Keratinocyte (primary cell): ENCODE results near the gene AMDHD2. TPM values are rescaled to one million over a fixed set of nuclear protein-coding genes. Genes with fewer than 3 reads are reported as not detected.
"Not testable (repeated sequence)": the region's sequence is repeated elsewhere in the genome, so short reads cannot be mapped to it uniquely, and the experiment has no call there.

Experiments used
- DNase-seq: peaks from one replicate; pipeline ENCODE4 v3.0.0-alpha.2; 2011; ENCODE audit warnings: low read depth, missing footprints, low spot score
- FAIRE-seq: peaks from 2 replicates; lab custom pipeline; 2011; peaks lifted over from hg19 to GRCh38; lab: Jason Lieb, UNC
- H2AFZ ChIP-seq: 2 replicates; pipeline ENCODE4 v1.6.0; 2012; ENCODE audit warnings: low read length, control low read depth, inconsistent platforms; ENCODE audit not compliant: control insufficient read depth
- H3K27ac ChIP-seq: 2 replicates; pipeline ENCODE4 v1.5.1; 2011; ENCODE audit warnings: low read length; ENCODE audit not compliant: control insufficient read depth, insufficient read depth
- H3K27me3 ChIP-seq: 3 replicates; pipeline ENCODE4 v1.6.0; 2011; ENCODE audit warnings: low read length; ENCODE audit not compliant: control insufficient read depth, insufficient read depth; ENCODE audit errors: extremely low read depth
- H3K36me3 ChIP-seq, 2 experiments: 2 replicates in 1 of 2; 3 replicates in 1 of 2; pipeline ENCODE4 v1.5.1; 2011; ENCODE audit warnings: low read length in 2 of 2, mild to moderate bottlenecking in 1 of 2; ENCODE audit not compliant: control insufficient read depth in 2 of 2, insufficient read depth in 2 of 2; ENCODE audit errors: extremely low read depth in 1 of 2
- H3K4me1 ChIP-seq: 3 replicates; pipeline ENCODE4 v1.5.1; 2011; ENCODE audit warnings: low read length; ENCODE audit not compliant: control insufficient read depth, insufficient read depth; ENCODE audit errors: extremely low read depth
- H3K4me2 ChIP-seq: 3 replicates; pipeline ENCODE4 v1.6.0; 2011; ENCODE audit warnings: low read depth, low read length; ENCODE audit not compliant: control insufficient read depth, insufficient read depth; ENCODE audit errors: extremely low read depth
- H3K4me3 ChIP-seq, 3 experiments: fragments of 200-600 bp in 1 of 3; sonication (generic) in 1 of 3; 2 replicates in 2 of 3; 3 replicates in 1 of 3; pipeline ENCODE4 v1.5.1; 2011 to 2016; ENCODE audit warnings: low read length in 3 of 3, mild to moderate bottlenecking in 3 of 3, control low read depth in 2 of 3, inconsistent platforms in 1 of 3, low read depth in 1 of 3, mixed read lengths in 1 of 3, mixed run types in 1 of 3, moderate library complexity in 1 of 3; ENCODE audit not compliant: control insufficient read depth in 2 of 3, insufficient read depth in 2 of 3; ENCODE audit errors: extremely low read depth in 1 of 3
- H3K79me2 ChIP-seq: 2 replicates; pipeline ENCODE4 v1.6.0; 2012; ENCODE audit warnings: low read length; ENCODE audit not compliant: control insufficient read depth, insufficient read depth
- H3K9ac ChIP-seq: 3 replicates; pipeline ENCODE4 v1.6.0; 2011; ENCODE audit warnings: low read length; ENCODE audit not compliant: control insufficient read depth, insufficient read depth; ENCODE audit errors: extremely low read depth
- H3K9me1 ChIP-seq: 3 replicates; pipeline ENCODE4 v1.6.0; 2011; ENCODE audit warnings: low read length; ENCODE audit not compliant: control insufficient read depth, insufficient read depth; ENCODE audit errors: extremely low read depth
- H3K9me3 ChIP-seq: 2 replicates; pipeline ENCODE4 v1.5.1; 2012; ENCODE audit warnings: low read depth, low read length; ENCODE audit not compliant: control insufficient read depth
- H4K20me1 ChIP-seq: 3 replicates; pipeline ENCODE4 v1.6.0; 2011; ENCODE audit warnings: low read length; ENCODE audit not compliant: control insufficient read depth, insufficient read depth; ENCODE audit errors: extremely low read depth
- EZH2 ChIP-seq: IDR thresholded peaks from one replicate; pipeline ENCODE4 v1.6.1; 2012; ENCODE audit warnings: inconsistent platforms, mild to moderate bottlenecking, low read length, moderate library complexity
- dilution Hi-C: fragments of 300-500 bp; cut with MboI; formaldehyde crosslinking; loops from one replicate; pipeline ENCODE4 v1.7.0; 2020; ENCODE audit warnings: low sequenced_read_pairs; ENCODE audit not compliant: extremely low pct_ligation_motif_present
- polyA plus RNA-seq, 5 experiments: library from polyadenylated mRNA; depleted of rRNA in 3 of 5; stranded (reverse) in 3 of 5; stranded (forward) in 1 of 5; unstranded in 1 of 5; fragments of >200 nt; gene quantifications; 1 replicate in 1 of 5; 2 replicates in 3 of 5; 3 replicates in 1 of 5; pipeline versions ENCODE4 v1.2.1 to v1.2.3, GENCODE V29; 2011 to 2012; ENCODE audit warnings: missing spikeins in 2 of 5, low read depth in 1 of 5, low replicate concordance in 1 of 5
- TF ChIP-seq, protein P1 (sequence below), 3 experiments: IDR thresholded peaks in 1 of 3; conservative IDR thresholded peaks in 1 of 3; optimal IDR thresholded peaks in 1 of 3; 2 replicates in 2 of 3; 3 replicates in 1 of 3; pipeline versions ENCODE3 to v1.5.1; 2011; ENCODE audit warnings: low read length in 3 of 3, mild to moderate bottlenecking in 3 of 3, moderate library complexity in 2 of 3, control low read depth in 1 of 3, inconsistent platforms in 1 of 3; ENCODE audit not compliant: insufficient read depth in 2 of 3; ENCODE audit errors: extremely low read depth in 1 of 3

Gene AMDHD2
- polyA plus RNA-seq, 1 donor (not counting 4 experiments of a cell fraction or from before 2014, with no cell fraction given) = 8.9 TPM

DNA sequence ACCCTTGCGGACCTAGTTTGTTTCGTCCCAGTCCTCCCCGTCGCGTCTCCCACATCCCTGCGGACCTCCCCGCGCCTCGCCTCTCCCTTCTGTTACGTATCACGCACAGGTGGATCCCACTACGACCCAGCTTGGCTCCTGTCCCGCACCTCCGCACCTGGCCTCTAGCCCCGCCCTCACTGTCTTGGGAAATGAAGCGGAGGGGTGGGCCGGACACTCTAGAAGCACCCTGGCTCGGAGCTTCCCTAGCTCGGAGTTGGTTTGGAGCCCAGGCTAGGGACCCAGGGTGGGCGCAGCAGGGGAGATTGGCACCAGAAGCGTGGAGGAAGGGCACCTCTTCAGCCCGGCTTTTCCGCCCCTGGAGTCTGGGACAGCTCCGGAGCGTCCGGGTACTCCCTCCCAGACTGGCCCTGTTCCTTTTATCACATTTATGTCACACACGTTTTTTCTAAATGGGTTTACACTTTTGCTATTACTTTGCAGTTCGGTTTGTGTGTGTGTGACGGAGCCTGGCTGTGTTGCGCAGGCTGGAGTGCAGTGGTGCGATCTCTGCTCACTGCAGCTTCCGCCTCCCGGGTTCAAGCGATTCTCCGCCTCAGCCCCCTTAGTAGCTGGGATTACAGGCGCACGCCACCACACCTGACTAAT lies 12.4 kb downstream of the AMDHD2 start:
- Histone ChIP-seq H3K4me3 (peak overlapping the region; percentile 48 to 76 (median 73)), H3K27me3 (no peaks in the 10 kb centered on the region), H3K9me1 (no peaks in the 10 kb centered on the region), H3K9me3 (no peaks in the 10 kb centered on the region), H3K4me2 (peak overlapping the region; percentile 93), H3K27ac (peak overlapping the region; percentile 87), H3K79me2 (no peaks in the 10 kb centered on the region), H3K9ac (peak overlapping the region; percentile 86), H3K4me1 (peaks cover 23% of the 10 kb centered on the region), H2AFZ (peak overlapping the region; percentile 60), H3K36me3 (peaks cover 11 to 19% of the 10 kb centered on the region in 2 experiments), H4K20me1 (no peaks in the 10 kb centered on the region)
- dilution Hi-C loops = no loop called here
- DNase-seq (no peak), FAIRE-seq (no peak)
- TF ChIP-seq, protein P1, sequence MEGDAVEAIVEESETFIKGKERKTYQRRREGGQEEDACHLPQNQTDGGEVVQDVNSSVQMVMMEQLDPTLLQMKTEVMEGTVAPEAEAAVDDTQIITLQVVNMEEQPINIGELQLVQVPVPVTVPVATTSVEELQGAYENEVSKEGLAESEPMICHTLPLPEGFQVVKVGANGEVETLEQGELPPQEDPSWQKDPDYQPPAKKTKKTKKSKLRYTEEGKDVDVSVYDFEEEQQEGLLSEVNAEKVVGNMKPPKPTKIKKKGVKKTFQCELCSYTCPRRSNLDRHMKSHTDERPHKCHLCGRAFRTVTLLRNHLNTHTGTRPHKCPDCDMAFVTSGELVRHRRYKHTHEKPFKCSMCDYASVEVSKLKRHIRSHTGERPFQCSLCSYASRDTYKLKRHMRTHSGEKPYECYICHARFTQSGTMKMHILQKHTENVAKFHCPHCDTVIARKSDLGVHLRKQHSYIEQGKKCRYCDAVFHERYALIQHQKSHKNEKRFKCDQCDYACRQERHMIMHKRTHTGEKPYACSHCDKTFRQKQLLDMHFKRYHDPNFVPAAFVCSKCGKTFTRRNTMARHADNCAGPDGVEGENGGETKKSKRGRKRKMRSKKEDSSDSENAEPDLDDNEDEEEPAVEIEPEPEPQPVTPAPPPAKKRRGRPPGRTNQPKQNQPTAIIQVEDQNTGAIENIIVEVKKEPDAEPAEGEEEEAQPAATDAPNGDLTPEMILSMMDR (optimal IDR thresholded peaks at IDR 0.05 in 1 of 3, IDR thresholded peaks at IDR 0.05 in 1 of 3, conservative IDR thresholded peaks at IDR 0.05 in 1 of 3; ENCODE audit: extremely low read depth in 1 of 3, insufficient read depth in 2 of 3, low read length in 3 of 3) = no peak
- no peak for TF ChIP-seq EZH2

DNA sequence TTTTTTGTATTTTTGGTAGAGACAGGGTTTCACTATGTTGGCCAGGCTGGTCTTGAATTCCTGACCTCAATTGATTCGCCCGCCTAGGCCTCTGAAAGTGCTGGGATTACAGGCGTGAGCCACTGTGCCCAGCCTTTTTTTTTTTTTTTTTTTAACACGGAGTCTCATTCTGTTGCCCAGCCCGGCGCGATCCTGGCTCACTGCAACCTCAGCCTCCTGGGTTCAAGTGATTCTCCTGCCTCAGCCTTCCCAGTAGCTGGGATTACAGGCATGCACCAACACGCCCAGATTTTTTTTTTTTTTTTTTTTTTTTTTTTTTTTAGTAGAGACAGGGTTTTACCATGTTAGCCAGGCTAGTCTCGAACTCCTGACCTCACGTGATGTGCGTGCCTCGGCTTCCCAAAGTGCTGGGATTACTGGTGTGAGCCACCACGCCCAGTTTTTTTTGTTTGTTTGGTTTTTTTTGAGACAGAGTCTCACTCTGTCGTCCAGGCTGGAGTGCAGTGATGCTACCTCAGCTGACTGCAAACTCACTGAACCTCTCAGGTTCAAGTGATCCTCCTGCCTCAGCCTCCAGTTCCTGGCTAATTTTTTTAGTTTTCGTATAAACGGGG lies 13.1 kb downstream of the AMDHD2 start:
- DNase-seq, H2AFZ ChIP-seq, FAIRE-seq, H3K27me3 ChIP-seq, H3K9me1 ChIP-seq, H4K20me1 ChIP-seq, H3K9me3 ChIP-seq, H3K79me2 ChIP-seq, dilution Hi-C loops: not testable (repeated sequence)
- peaks cover 23% of the 10 kb centered on the region for H3K4me1 ChIP-seq
- peak overlapping the region; percentile 93 for H3K4me2 ChIP-seq
- peak overlapping the region; percentile 87 for H3K27ac ChIP-seq
- H3K9ac ChIP-seq = peak overlapping the region; percentile 86
- H3K4me3 ChIP-seq = peak overlapping the region in 1 of 3 experiments; percentile 73
- H3K36me3 ChIP-seq = peaks cover 10 to 15% of the 10 kb centered on the region in 2 experiments
